Activated CD8-positive, alpha-beta memory T cell treated with anti-CD3 and anti-CD28 coated beads for 4 hours (primary cell): ENCODE results near the gene C2.
"Not testable (repeated sequence)": the region's sequence is repeated elsewhere in the genome, so short reads cannot be mapped to it uniquely, and the experiment has no call there.

Experiments used
- DNase-seq, 2 donors: peaks; one replicate each; pipeline ENCODE4 v3.0.0-alpha.2; 2020; ENCODE audit warnings: low read depth in 2 of 2

C2 gene

DNA sequence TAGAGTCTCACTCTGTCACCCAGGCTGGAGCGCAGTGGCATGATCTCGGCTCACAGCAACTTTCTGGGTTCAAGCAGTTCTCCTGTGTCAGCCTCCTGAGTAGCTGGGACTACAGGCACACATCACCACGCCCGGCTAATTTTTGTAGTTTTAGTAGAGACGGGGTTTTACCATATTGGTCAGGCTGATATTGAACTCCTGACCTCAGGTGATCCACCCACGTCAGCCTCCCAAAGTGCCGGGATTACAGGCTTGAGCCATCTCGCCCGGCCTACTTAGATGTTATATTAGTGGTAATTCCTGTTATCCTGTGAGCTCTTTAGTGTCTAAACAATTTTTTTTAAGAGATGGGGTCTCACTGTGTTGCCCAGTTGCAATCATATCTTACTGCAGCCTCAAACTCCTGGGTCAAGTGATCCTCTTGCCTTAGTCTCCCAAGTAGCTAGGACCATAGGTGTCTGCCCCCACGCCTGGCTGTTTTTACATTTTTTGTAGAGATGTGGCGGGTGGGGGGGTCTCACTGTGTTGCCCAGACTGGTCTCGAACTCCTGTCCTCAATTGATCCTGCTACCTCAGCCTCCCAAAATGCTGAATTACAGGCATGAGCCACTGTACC, 50.4 kb downstream of the C2 start:
- no peak for DNase-seq

DNA sequence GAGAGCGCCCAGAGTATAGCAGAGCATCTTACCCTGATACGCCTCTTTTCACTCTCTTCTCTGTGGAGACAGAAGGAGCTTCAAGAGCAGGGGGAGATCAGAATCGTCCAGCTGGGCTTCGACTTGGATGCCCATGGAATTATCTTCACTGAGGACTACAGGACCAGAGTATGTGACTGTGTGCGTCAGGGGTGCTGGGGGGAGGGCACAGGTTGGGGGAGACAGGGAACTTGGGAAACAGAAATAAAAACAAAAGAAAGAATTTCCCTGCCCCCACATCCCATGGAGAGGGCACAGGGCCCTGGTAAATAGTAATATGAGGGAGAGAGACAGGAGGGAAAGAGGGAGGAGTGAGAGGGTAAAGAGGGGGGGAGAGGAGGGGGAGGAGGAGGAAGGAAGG, 51.3 kb downstream of the C2 start:
- DNase-seq, result no peak

DNA sequence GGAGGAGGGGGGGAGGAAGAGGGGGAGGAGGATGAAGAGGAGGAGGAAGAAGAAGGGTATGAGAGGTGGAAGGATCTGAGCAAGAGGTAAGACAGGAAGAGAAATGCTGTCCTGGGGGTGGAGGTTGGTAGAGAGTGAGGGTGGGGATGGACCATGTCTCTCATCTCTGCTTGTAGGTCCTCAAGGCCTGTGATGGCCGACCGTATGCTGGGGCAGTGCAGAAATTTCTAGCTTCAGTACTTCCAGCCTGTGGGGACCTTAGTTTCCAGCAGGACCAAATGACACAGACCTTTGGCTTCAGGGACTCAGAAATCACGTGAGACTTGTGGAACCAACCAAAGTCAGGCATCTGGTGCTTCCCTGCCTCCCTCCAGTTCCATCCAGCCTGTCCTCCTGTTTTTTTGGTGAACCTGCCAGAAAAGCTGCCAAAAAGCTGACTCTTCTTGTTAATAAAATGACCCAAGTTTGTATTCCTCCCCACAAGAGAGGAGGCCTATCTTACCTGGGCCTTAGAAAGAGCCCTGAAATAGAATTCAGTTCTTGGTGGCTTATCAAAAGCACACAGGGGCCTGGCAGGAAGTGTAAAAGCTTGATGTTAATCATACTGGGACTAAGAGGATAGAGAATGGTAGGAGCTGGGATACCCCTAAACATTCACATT, 51.9 kb downstream of the C2 start:
- DNase-seq, result no peak

DNA sequence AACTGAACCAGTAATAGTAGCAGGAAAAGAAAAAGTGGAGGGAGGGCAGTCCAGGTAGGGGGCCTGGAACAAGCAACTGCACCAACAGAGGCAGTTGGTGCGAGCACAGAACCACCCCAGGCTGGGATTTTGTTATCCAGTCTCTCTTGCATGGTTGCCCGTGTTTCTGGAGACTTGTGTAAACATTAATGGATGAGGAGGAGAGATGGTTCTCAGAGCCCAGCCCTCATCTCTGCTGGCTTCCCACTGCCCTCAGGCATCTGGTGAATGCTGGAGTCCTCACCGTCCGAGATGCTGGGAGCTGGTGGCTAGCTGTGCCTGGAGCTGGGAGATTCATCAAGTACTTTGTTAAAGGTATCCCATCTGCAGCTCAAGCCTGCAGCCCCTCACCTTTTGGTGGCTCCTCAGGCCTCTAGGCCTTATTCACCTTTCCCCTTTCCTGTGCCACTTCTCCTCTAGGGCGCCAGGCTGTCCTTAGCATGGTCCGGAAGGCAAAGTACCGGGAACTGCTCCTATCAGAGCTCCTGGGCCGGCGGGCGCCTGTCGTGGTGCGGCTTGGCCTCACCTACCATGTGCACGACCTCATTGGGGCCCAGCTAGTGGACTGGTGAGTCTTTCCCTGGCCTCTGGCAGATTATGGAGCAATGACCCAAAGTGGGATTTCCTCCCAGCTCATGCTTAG, 52.8 kb downstream of the C2 start:
- not testable (repeated sequence) for DNase-seq

DNA sequence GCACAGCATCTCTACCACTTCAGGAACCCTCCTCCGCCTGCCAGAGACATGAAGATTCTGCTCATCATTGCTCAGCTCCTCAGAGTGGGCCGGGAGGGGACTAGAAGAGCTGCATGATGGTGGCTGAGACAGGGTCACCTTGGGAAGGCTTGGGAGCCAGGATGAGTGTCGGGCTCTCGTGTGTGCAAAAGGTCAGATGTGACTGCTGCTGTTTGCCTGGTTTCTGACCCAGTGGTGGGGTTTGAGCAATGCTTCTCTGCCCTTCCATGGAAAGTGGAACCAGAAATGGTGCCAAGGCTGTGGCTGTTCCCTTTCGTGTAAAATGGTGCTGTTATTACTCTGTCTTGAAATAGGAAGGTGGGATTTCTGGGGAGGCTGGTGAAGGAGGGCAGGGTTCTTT, 53.5 kb downstream of the C2 start:
- DNase-seq, result not testable (repeated sequence)

DNA sequence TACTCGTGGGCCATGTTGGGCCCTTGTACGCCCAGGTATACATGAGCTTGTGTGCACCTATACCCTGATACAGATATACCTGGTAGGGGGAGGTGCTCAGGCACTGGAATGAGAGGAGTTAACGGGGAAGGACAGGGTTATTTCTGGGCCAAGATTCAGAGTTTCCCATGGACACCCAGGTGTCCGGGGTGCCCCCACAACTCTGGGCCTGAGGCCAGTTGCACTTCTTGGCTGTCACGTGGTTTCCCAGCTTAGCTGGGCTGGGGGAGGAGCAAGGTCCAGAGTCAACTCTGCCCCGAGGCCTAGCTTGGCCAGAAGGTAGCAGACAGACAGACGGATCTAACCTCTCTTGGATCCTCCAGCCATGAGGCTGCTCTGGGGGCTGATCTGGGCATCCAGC, 54.2 kb downstream of the C2 start, which contains the start of gene C4A:
Gene C4A, plus strand, starts transcription at position 314 of the 400 bp plus-strand sequence. Its CDS starts 51 bp downstream, at position 365.
- DNase-seq, result not testable (repeated sequence)

DNA sequence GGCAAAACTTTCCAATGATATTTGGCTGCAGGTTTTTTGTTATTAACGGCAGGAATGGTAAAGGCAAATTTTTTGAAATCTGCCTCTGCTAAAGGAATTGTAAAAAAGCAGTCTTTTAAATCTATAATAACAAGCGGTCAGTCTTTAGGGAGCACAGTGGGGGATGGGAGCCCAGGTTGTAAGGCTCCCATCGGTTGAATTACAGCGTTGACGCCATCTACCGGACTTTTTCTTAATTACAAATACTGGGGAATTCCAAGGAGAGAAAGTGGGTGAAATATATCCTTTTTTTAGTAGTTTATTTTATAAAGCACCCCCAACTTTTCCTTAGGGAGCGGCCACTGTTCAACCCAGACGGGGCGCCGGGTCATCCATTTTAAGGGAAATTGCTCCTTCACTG, 61.8 kb downstream of the C2 start:
- not testable (repeated sequence) for DNase-seq

DNA sequence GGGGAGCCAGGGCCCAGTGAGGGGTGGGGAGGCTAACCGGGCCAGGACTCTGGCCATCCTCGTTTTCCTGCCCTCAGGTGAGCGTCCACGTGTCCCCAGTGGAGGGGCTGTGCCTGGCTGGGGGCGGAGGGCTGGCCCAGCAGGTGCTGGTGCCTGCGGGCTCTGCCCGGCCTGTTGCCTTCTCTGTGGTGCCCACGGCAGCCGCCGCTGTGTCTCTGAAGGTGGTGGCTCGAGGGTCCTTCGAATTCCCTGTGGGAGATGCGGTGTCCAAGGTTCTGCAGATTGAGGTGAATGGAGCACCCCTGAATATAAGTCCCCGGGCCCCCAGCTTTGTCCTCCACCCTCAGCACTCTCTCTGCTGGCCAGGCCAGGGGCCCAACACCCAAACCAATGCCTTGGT, 66.9 kb downstream of the C2 start:
- not testable (repeated sequence) for DNase-seq
